CD1c-positive myeloid dendritic cell (primary cell): ENCODE results near the gene DLX4.
A peak's percentile ranks its signal among the peaks of the same experiment; 100 is the strongest.

Experiments
- DNase-seq: peaks from one replicate; pipeline ENCODE4 v3.0.0-alpha.2; 2016; ENCODE audit errors: extremely low spot score

Gene DLX4

GRCh38 chr17:49946964-49947584, 21.9 kb upstream of the DLX4 start:
- no peak for DNase-seq

- DNase-seq = no peak
These were observed 19.4 kb upstream of the DLX4 start for GRCh38 chr17:49949634-49950033.

- DNase-seq = no peak
These were observed 17.5 kb upstream of the DLX4 start for GRCh38 chr17:49951362-49952082.

GRCh38 chr17:49952209-49952911, 16.6 kb upstream of the DLX4 start:
- DNase-seq = peak; percentile 84

- DNase-seq = no peak
These were observed 16.0 kb upstream of the DLX4 start for GRCh38 chr17:49952912-49953497.

GRCh38 chr17:49955157-49955556, 13.8 kb upstream of the DLX4 start:
- DNase-seq = no peak

- DNase-seq = no peak
These were observed 12.2 kb upstream of the DLX4 start for GRCh38 chr17:49956780-49957179.

- DNase-seq = no peak
These were observed 11.6 kb upstream of the DLX4 start for GRCh38 chr17:49957350-49957749.

- DNase-seq = no peak
These were observed 10.3 kb upstream of the DLX4 start for GRCh38 chr17:49958723-49959122.

- no peak for DNase-seq
These were observed 9.6 kb upstream of the DLX4 start for GRCh38 chr17:49959183-49959935.

GRCh38 chr17:49962599-49963308, 6.2 kb upstream of the DLX4 start:
- no peak for DNase-seq

GRCh38 chr17:49963309-49963625, 5.7 kb upstream of the DLX4 start:
- DNase-seq = no peak

- DNase-seq = peak; percentile 46
These were observed 5.2 kb upstream of the DLX4 start for GRCh38 chr17:49963626-49964302.

GRCh38 chr17:49964303-49964768, 4.7 kb upstream of the DLX4 start:
- no peak for DNase-seq

GRCh38 chr17:49964769-49965523, 4.0 kb upstream of the DLX4 start:
- DNase-seq = no peak

- peak; percentile 24 for DNase-seq
These were observed 3.5 kb upstream of the DLX4 start for GRCh38 chr17:49965524-49965909.

- DNase-seq = no peak
These were observed 2.2 kb upstream of the DLX4 start for GRCh38 chr17:49966767-49967166.

- DNase-seq = no peak
These were observed 1.8 kb upstream of the DLX4 start for GRCh38 chr17:49967205-49967604.

- no peak for DNase-seq
These were observed 1.2 kb upstream of the DLX4 start for GRCh38 chr17:49967621-49968404.
